ENCODE data around the gene EMILIN1.

DNA sequence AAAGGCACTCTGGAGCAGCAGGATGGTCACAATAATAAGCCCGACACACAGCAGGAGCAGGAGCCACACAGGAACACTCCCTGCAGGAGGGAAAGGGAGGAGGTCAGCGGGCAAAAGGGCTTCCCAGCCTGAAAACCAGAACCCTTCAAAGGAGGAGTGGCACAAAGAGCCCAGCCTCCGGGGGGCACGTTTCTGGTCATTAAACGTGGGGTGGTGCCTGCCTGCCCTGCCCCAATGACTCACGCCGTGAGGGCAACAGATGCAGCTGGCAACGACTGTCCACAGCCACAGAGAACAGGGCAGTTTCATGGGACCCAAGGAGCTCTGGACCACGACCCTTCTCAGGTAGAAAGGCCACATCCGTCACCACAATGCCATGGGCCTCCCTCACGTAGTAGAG is 53.0 kb downstream of the EMILIN1 start:
- TF ChIP-seq, protein P1, sequence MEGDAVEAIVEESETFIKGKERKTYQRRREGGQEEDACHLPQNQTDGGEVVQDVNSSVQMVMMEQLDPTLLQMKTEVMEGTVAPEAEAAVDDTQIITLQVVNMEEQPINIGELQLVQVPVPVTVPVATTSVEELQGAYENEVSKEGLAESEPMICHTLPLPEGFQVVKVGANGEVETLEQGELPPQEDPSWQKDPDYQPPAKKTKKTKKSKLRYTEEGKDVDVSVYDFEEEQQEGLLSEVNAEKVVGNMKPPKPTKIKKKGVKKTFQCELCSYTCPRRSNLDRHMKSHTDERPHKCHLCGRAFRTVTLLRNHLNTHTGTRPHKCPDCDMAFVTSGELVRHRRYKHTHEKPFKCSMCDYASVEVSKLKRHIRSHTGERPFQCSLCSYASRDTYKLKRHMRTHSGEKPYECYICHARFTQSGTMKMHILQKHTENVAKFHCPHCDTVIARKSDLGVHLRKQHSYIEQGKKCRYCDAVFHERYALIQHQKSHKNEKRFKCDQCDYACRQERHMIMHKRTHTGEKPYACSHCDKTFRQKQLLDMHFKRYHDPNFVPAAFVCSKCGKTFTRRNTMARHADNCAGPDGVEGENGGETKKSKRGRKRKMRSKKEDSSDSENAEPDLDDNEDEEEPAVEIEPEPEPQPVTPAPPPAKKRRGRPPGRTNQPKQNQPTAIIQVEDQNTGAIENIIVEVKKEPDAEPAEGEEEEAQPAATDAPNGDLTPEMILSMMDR (IDR thresholded peaks at IDR 0.05): no peak
- TF ChIP-seq POLR2A (IDR thresholded peaks at IDR 0.05): no peak
